Measurements from ENCODE around the gene AGT.

Gene AGT

GRCh38 chr1:230684146-230684545 lies 29.8 kb downstream of the AGT start:
- no peaks in the 10 kb centered on the region for H3K27me3 ChIP-seq (ENCODE audit: control insufficient read depth, insufficient read depth, low read length)
- no peaks in the 10 kb centered on the region for H3K4me1 ChIP-seq (ENCODE audit: control insufficient read depth, insufficient read depth, low read length)
- H3K27ac ChIP-seq (ENCODE audit: low read depth, low read length): no peak overlapping the region
- H3K9ac ChIP-seq (ENCODE audit: low read length): no peak overlapping the region
- H3K4me3 ChIP-seq (ENCODE audit: low read depth, low read length): no peak overlapping the region
- peaks cover 96% of the 10 kb centered on the region for H3K36me3 ChIP-seq (ENCODE audit: control insufficient read depth, insufficient read depth, low read length)
- H3K9me3 ChIP-seq (ENCODE audit: control insufficient read depth, insufficient read depth, low read depth, low read length): no peaks in the 10 kb centered on the region

- H3K9ac ChIP-seq (ENCODE audit: low read length): no peak overlapping the region
- no peak overlapping the region for H3K4me3 ChIP-seq (ENCODE audit: low read depth, low read length)
- H3K4me1 ChIP-seq (ENCODE audit: control insufficient read depth, insufficient read depth, low read length): no peaks in the 10 kb centered on the region
- H3K9me3 ChIP-seq (ENCODE audit: control insufficient read depth, insufficient read depth, low read depth, low read length): no peaks in the 10 kb centered on the region
- H3K36me3 ChIP-seq (ENCODE audit: control insufficient read depth, insufficient read depth, low read length): peaks cover 98% of the 10 kb centered on the region
- no peak overlapping the region for H3K27ac ChIP-seq (ENCODE audit: low read depth, low read length)
- no peaks in the 10 kb centered on the region for H3K27me3 ChIP-seq (ENCODE audit: control insufficient read depth, insufficient read depth, low read length)
These were observed 30.9 kb downstream of the AGT start for GRCh38 chr1:230682882-230683610.

GRCh38 chr1:230682274-230682673 lies 31.6 kb downstream of the AGT start:
- peaks cover 98% of the 10 kb centered on the region for H3K36me3 ChIP-seq (ENCODE audit: control insufficient read depth, insufficient read depth, low read length)
- H3K4me1 ChIP-seq (ENCODE audit: control insufficient read depth, insufficient read depth, low read length): no peaks in the 10 kb centered on the region
- H3K27ac ChIP-seq (ENCODE audit: low read depth, low read length): no peak overlapping the region
- H3K9me3 ChIP-seq (ENCODE audit: control insufficient read depth, insufficient read depth, low read depth, low read length): no peaks in the 10 kb centered on the region
- H3K9ac ChIP-seq (ENCODE audit: low read length): no peak overlapping the region
- H3K27me3 ChIP-seq (ENCODE audit: control insufficient read depth, insufficient read depth, low read length): no peaks in the 10 kb centered on the region
- H3K4me3 ChIP-seq (ENCODE audit: low read depth, low read length): no peak overlapping the region

- no peak overlapping the region for H3K9ac ChIP-seq (ENCODE audit: low read length)
- H3K27ac ChIP-seq (ENCODE audit: low read depth, low read length): no peak overlapping the region
- peaks cover 97% of the 10 kb centered on the region for H3K36me3 ChIP-seq (ENCODE audit: control insufficient read depth, insufficient read depth, low read length)
- H3K9me3 ChIP-seq (ENCODE audit: control insufficient read depth, insufficient read depth, low read depth, low read length): no peaks in the 10 kb centered on the region
- H3K4me3 ChIP-seq (ENCODE audit: low read depth, low read length): no peak overlapping the region
- H3K4me1 ChIP-seq (ENCODE audit: control insufficient read depth, insufficient read depth, low read length): no peaks in the 10 kb centered on the region
- no peaks in the 10 kb centered on the region for H3K27me3 ChIP-seq (ENCODE audit: control insufficient read depth, insufficient read depth, low read length)
These were observed 32.3 kb downstream of the AGT start for GRCh38 chr1:230681599-230681998.

GRCh38 chr1:230680300-230681025 lies 33.5 kb downstream of the AGT start:
- H3K9me3 ChIP-seq (ENCODE audit: control insufficient read depth, insufficient read depth, low read depth, low read length): no peaks in the 10 kb centered on the region

GRCh38 chr1:230679825-230680224 lies 34.1 kb downstream of the AGT start:
- Histone ChIP-seq H3K9me3 (ENCODE audit: control insufficient read depth, insufficient read depth, low read depth, low read length) (no peaks in the 10 kb centered on the region), H3K27ac (ENCODE audit: low read depth, low read length) (no peak overlapping the region), H3K27me3 (ENCODE audit: control insufficient read depth, insufficient read depth, low read length) (no peaks in the 10 kb centered on the region), H3K4me1 (ENCODE audit: control insufficient read depth, insufficient read depth, low read length) (no peaks in the 10 kb centered on the region), H3K9ac (ENCODE audit: low read length) (no peak overlapping the region), H3K4me3 (ENCODE audit: low read depth, low read length) (no peak overlapping the region), H3K36me3 (ENCODE audit: control insufficient read depth, insufficient read depth, low read length) (peaks cover 94% of the 10 kb centered on the region)

More at GRCh38 chr1:230680300-230681025, 33.5 kb downstream of the AGT start:
- no peaks in the 10 kb centered on the region for H3K4me1 ChIP-seq (ENCODE audit: control insufficient read depth, insufficient read depth, low read length)
- peaks cover 95% of the 10 kb centered on the region for H3K36me3 ChIP-seq (ENCODE audit: control insufficient read depth, insufficient read depth, low read length)
- no peak overlapping the region for H3K27ac ChIP-seq (ENCODE audit: low read depth, low read length)
- H3K27me3 ChIP-seq (ENCODE audit: control insufficient read depth, insufficient read depth, low read length): no peaks in the 10 kb centered on the region
- no peak overlapping the region for H3K4me3 ChIP-seq (ENCODE audit: low read depth, low read length)
- no peak overlapping the region for H3K9ac ChIP-seq (ENCODE audit: low read length)

- H3K27ac ChIP-seq (ENCODE audit: low read depth, low read length): no peak overlapping the region
- H3K4me1 ChIP-seq (ENCODE audit: control insufficient read depth, insufficient read depth, low read length): no peaks in the 10 kb centered on the region
- no peaks in the 10 kb centered on the region for H3K9me3 ChIP-seq (ENCODE audit: control insufficient read depth, insufficient read depth, low read depth, low read length)
- peaks cover 93% of the 10 kb centered on the region for H3K36me3 ChIP-seq (ENCODE audit: control insufficient read depth, insufficient read depth, low read length)
- H3K27me3 ChIP-seq (ENCODE audit: control insufficient read depth, insufficient read depth, low read length): no peaks in the 10 kb centered on the region
- H3K4me3 ChIP-seq (ENCODE audit: low read depth, low read length): no peak overlapping the region
- H3K9ac ChIP-seq (ENCODE audit: low read length): no peak overlapping the region
These were observed 34.7 kb downstream of the AGT start for GRCh38 chr1:230679192-230679591.

- Histone ChIP-seq H3K9me3 (ENCODE audit: control insufficient read depth, insufficient read depth, low read depth, low read length) (no peaks in the 10 kb centered on the region), H3K27me3 (ENCODE audit: control insufficient read depth, insufficient read depth, low read length) (no peaks in the 10 kb centered on the region), H3K4me3 (ENCODE audit: low read depth, low read length) (no peak overlapping the region), H3K4me1 (ENCODE audit: control insufficient read depth, insufficient read depth, low read length) (no peaks in the 10 kb centered on the region), H3K27ac (ENCODE audit: low read depth, low read length) (no peak overlapping the region), H3K36me3 (ENCODE audit: control insufficient read depth, insufficient read depth, low read length) (peaks cover 92% of the 10 kb centered on the region), H3K9ac (ENCODE audit: low read length) (no peak overlapping the region)
These were observed 36.7 kb downstream of the AGT start for GRCh38 chr1:230677200-230677599.

- H3K9ac ChIP-seq (ENCODE audit: low read length): no peak overlapping the region
- H3K36me3 ChIP-seq (ENCODE audit: control insufficient read depth, insufficient read depth, low read length): peaks cover 91% of the 10 kb centered on the region
- no peak overlapping the region for H3K4me3 ChIP-seq (ENCODE audit: low read depth, low read length)
- no peaks in the 10 kb centered on the region for H3K9me3 ChIP-seq (ENCODE audit: control insufficient read depth, insufficient read depth, low read depth, low read length)
- H3K4me1 ChIP-seq (ENCODE audit: control insufficient read depth, insufficient read depth, low read length): no peaks in the 10 kb centered on the region
- H3K27me3 ChIP-seq (ENCODE audit: control insufficient read depth, insufficient read depth, low read length): no peaks in the 10 kb centered on the region
- H3K27ac ChIP-seq (ENCODE audit: low read depth, low read length): no peak overlapping the region
These were observed 39.3 kb downstream of the AGT start for GRCh38 chr1:230674581-230674980.

GRCh38 chr1:230669543-230669942 lies 44.4 kb downstream of the AGT start:
- no peaks in the 10 kb centered on the region for H3K27me3 ChIP-seq (ENCODE audit: control insufficient read depth, insufficient read depth, low read length)
- no peaks in the 10 kb centered on the region for H3K9me3 ChIP-seq (ENCODE audit: control insufficient read depth, insufficient read depth, low read depth, low read length)
- H3K27ac ChIP-seq (ENCODE audit: low read depth, low read length): no peak overlapping the region
- H3K9ac ChIP-seq (ENCODE audit: low read length): no peak overlapping the region
- H3K4me1 ChIP-seq (ENCODE audit: control insufficient read depth, insufficient read depth, low read length): no peaks in the 10 kb centered on the region
- peaks cover 88% of the 10 kb centered on the region for H3K36me3 ChIP-seq (ENCODE audit: control insufficient read depth, insufficient read depth, low read length)
- H3K4me3 ChIP-seq (ENCODE audit: low read depth, low read length): no peak overlapping the region

- Histone ChIP-seq H3K27me3 (ENCODE audit: control insufficient read depth, insufficient read depth, low read length) (no peaks in the 10 kb centered on the region), H3K4me3 (ENCODE audit: low read depth, low read length) (no peak overlapping the region), H3K4me1 (ENCODE audit: control insufficient read depth, insufficient read depth, low read length) (no peaks in the 10 kb centered on the region), H3K9me3 (ENCODE audit: control insufficient read depth, insufficient read depth, low read depth, low read length) (no peaks in the 10 kb centered on the region), H3K9ac (ENCODE audit: low read length) (no peak overlapping the region), H3K27ac (ENCODE audit: low read depth, low read length) (no peak overlapping the region), H3K36me3 (ENCODE audit: control insufficient read depth, insufficient read depth, low read length) (peaks cover 85% of the 10 kb centered on the region)
These were observed 45.7 kb downstream of the AGT start for GRCh38 chr1:230668227-230668626.
